Measurements from ENCODE around the gene VSTM1.
A peak's percentile ranks its signal among the peaks of the same experiment; 100 is the strongest.
"Not testable (repeated sequence)": the region's sequence is repeated elsewhere in the genome, so short reads cannot be mapped to it uniquely, and the experiment has no call there.

Gene VSTM1

GRCh38 chr19:54099190-54099902 is 35.6 kb upstream of the VSTM1 start:
- H3K79me2 ChIP-seq (ENCODE audit: low read length): peaks cover 17% of the 10 kb centered on the region
- no peaks in the 10 kb centered on the region for H3F3A ChIP-seq (ENCODE audit: insufficient read depth, low read length)
- no peaks in the 10 kb centered on the region for H3K9me2 ChIP-seq (replicated peaks; ENCODE audit: insufficient read depth, low read length)
- H3K9ac ChIP-seq (ENCODE audit: low read length): no peak overlapping the region
- no peaks in the 10 kb centered on the region for H3K4me1 ChIP-seq (ENCODE audit: low read length)
- H3K9me3 ChIP-seq (replicated peaks; ENCODE audit: insufficient read depth, low read length): no peaks in the 10 kb centered on the region
- no peak overlapping the region for H3K4me2 ChIP-seq (ENCODE audit: low read depth, low read length)
- no peaks in the 10 kb centered on the region for H3K36me3 ChIP-seq (replicated peaks; ENCODE audit: insufficient read depth, low read length)
- peaks cover 22% of the 10 kb centered on the region for H3K27me3 ChIP-seq (replicated peaks; ENCODE audit: insufficient read depth, low read length)
- H4K20me1 ChIP-seq (ENCODE audit: insufficient read depth, low read length): no peaks in the 10 kb centered on the region
- H3K27ac ChIP-seq (ENCODE audit: low read length): no peak overlapping the region
- DNase-seq: no peak
- TF ChIP-seq, protein P1, sequence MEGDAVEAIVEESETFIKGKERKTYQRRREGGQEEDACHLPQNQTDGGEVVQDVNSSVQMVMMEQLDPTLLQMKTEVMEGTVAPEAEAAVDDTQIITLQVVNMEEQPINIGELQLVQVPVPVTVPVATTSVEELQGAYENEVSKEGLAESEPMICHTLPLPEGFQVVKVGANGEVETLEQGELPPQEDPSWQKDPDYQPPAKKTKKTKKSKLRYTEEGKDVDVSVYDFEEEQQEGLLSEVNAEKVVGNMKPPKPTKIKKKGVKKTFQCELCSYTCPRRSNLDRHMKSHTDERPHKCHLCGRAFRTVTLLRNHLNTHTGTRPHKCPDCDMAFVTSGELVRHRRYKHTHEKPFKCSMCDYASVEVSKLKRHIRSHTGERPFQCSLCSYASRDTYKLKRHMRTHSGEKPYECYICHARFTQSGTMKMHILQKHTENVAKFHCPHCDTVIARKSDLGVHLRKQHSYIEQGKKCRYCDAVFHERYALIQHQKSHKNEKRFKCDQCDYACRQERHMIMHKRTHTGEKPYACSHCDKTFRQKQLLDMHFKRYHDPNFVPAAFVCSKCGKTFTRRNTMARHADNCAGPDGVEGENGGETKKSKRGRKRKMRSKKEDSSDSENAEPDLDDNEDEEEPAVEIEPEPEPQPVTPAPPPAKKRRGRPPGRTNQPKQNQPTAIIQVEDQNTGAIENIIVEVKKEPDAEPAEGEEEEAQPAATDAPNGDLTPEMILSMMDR (IDR thresholded peaks at IDR 0.05; ENCODE audit: low read length): no peak
- no peak for TF ChIP-seq EZH2 (optimal IDR thresholded peaks at IDR 0.05; ENCODE audit: low read depth, low read length)
- TF ChIP-seq EZH2phosphoT487 (IDR thresholded peaks at IDR 0.05; ENCODE audit: low read length): no peak
- H3K4me3 ChIP-seq (ENCODE audit: low read length): no peak overlapping the region
- H2AFZ ChIP-seq (ENCODE audit: low read length): no peak overlapping the region

DNA sequence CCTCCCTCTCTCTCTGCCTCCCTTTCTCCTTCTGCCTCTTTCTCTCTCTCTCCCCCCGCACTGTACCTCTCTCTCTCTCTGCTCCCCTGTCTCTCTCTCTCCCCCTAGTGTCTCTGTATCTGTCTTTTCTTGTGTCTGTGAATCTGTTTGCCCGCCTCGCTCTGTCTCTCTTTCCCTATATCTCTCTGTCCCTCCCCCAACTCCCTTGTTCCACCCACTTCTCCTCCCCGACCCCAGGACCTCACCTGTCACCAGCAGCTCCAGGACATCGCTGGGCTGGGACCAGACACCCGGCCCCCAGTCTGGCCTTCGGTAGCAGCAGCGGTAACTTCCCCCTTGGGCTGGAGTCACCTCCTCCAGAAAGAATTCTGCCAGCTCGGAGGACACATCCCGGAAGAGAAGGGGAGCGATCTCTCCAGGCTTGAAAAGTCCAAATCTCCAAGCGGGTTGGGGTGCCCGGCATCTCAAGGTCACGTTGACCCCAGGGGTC is 33.0 kb upstream of the VSTM1 start:
- TF ChIP-seq, protein P1 (IDR thresholded peaks at IDR 0.05; ENCODE audit: low read length): no peak
- TF ChIP-seq EZH2 (optimal IDR thresholded peaks at IDR 0.05; ENCODE audit: low read depth, low read length): no peak
- TF ChIP-seq EZH2phosphoT487 (IDR thresholded peaks at IDR 0.05; ENCODE audit: low read length): no peak
- Histone ChIP-seq H3K79me2 (ENCODE audit: low read length) (no peaks in the 10 kb centered on the region), H3F3A (ENCODE audit: insufficient read depth, low read length) (no peaks in the 10 kb centered on the region), H3K36me3 (replicated peaks; ENCODE audit: insufficient read depth, low read length) (no peaks in the 10 kb centered on the region), H3K9me2 (replicated peaks; ENCODE audit: insufficient read depth, low read length) (no peaks in the 10 kb centered on the region), H3K9ac (ENCODE audit: low read length) (no peak overlapping the region), H3K9me3 (replicated peaks; ENCODE audit: insufficient read depth, low read length) (no peaks in the 10 kb centered on the region), H3K4me3 (ENCODE audit: low read length) (no peak overlapping the region; the same call in 1 of the 2 replicates), H3K4me2 (ENCODE audit: low read depth, low read length) (no peak overlapping the region; the same call in 1 of the 2 replicates), H3K27ac (ENCODE audit: low read length) (no peak overlapping the region), H2AFZ (ENCODE audit: low read length) (peak overlapping the region; percentile 51; the same call in 1 of the 2 replicates), H3K4me1 (ENCODE audit: low read length) (no peaks in the 10 kb centered on the region), H3K27me3 (replicated peaks; ENCODE audit: insufficient read depth, low read length) (peaks cover 25% of the 10 kb centered on the region), H4K20me1 (ENCODE audit: insufficient read depth, low read length) (no peaks in the 10 kb centered on the region)
- DNase-seq: no peak

DNA sequence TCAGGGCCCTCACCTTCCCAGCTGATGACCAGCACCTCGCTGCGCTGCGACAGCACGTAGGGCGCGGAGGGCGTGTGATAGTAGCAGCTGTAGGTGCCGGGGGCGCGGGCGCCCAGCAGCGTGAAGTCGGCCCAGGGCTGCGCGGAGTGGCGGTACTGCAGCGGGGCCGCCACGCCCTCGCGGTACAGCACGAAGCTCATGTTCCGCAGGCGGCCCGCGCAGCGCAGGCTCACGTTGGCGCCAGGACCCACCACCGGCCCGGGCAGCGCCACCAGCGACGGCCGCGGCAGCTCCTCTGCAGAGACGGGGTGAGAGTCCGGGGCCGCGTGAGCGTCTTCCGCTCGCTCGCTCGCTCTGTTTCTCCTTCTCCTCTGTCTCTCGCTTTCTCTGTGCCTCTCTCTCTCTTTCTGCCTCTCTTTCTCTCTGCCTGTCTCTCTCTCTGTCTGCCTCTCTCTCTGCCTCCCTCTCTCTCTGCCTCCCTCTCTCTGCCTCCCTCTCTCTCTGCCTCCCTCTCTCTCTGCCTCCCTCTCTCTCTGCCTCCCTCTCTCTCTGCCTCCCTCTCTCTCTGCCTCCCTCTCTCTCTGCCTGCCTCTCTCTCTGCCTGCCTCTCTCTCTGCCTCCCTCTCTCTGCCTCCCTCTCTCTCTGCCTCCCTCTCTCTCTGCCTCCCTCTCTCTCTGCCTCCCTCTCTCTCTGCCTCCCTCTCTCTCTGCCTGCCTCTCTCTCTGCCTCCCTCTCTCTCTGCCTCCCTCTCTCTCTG is 32.3 kb upstream of the VSTM1 start:
- H3K9me2 ChIP-seq (replicated peaks; ENCODE audit: insufficient read depth, low read length); H3K9me3 ChIP-seq (replicated peaks; ENCODE audit: insufficient read depth, low read length); H3K4me3 ChIP-seq (ENCODE audit: low read length); H3K4me2 ChIP-seq (ENCODE audit: low read depth, low read length); H3K9ac ChIP-seq (ENCODE audit: low read length); H4K20me1 ChIP-seq (ENCODE audit: insufficient read depth, low read length); H3K36me3 ChIP-seq (replicated peaks; ENCODE audit: insufficient read depth, low read length); H3K79me2 ChIP-seq (ENCODE audit: low read length); H3F3A ChIP-seq (ENCODE audit: insufficient read depth, low read length); H2AFZ ChIP-seq (ENCODE audit: low read length); DNase-seq; H3K27ac ChIP-seq (ENCODE audit: low read length); H3K4me1 ChIP-seq (ENCODE audit: low read length): not testable (repeated sequence)
- H3K27me3 ChIP-seq (replicated peaks; ENCODE audit: insufficient read depth, low read length): peaks cover 25% of the 10 kb centered on the region
